ENCODE measurements around the gene RPLP1.

DNA sequence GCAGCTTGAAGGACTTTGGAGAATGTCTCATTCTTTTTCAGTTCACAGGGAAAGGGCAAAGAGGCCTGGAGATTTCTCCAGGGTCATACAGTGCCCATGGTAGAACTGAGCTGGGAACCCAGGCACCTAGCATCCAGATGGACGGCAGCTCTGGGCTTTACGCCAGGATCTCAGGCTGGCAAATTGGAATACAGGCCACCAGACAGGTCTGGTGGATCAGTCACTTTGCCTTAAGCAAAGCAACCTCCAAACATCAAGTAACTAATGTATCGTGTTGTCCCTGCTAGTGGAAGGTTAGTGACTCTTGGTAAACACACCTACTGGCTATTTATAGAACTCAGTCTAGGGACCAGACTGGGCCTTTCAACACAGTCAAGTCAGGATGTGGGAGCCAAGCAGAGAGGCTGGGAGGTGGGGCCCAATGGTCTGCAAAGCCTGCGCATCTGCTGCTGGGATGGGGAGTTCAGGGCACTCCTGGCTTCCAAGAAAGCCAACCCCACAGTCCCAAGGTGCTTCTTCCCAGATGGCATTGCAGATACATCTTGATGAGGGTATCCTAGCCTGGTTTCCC, 30.2 kb downstream of the RPLP1 start:
- TF ChIP-seq, protein P1, sequence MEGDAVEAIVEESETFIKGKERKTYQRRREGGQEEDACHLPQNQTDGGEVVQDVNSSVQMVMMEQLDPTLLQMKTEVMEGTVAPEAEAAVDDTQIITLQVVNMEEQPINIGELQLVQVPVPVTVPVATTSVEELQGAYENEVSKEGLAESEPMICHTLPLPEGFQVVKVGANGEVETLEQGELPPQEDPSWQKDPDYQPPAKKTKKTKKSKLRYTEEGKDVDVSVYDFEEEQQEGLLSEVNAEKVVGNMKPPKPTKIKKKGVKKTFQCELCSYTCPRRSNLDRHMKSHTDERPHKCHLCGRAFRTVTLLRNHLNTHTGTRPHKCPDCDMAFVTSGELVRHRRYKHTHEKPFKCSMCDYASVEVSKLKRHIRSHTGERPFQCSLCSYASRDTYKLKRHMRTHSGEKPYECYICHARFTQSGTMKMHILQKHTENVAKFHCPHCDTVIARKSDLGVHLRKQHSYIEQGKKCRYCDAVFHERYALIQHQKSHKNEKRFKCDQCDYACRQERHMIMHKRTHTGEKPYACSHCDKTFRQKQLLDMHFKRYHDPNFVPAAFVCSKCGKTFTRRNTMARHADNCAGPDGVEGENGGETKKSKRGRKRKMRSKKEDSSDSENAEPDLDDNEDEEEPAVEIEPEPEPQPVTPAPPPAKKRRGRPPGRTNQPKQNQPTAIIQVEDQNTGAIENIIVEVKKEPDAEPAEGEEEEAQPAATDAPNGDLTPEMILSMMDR (IDR thresholded peaks at IDR 0.05; ENCODE audit: insufficient read depth, low read length), result no peak
- TF ChIP-seq SPI1 (IDR thresholded peaks at IDR 0.05; ENCODE audit: borderline replicate concordance, low read depth), result no peak
- TF ChIP-seq, protein P2, sequence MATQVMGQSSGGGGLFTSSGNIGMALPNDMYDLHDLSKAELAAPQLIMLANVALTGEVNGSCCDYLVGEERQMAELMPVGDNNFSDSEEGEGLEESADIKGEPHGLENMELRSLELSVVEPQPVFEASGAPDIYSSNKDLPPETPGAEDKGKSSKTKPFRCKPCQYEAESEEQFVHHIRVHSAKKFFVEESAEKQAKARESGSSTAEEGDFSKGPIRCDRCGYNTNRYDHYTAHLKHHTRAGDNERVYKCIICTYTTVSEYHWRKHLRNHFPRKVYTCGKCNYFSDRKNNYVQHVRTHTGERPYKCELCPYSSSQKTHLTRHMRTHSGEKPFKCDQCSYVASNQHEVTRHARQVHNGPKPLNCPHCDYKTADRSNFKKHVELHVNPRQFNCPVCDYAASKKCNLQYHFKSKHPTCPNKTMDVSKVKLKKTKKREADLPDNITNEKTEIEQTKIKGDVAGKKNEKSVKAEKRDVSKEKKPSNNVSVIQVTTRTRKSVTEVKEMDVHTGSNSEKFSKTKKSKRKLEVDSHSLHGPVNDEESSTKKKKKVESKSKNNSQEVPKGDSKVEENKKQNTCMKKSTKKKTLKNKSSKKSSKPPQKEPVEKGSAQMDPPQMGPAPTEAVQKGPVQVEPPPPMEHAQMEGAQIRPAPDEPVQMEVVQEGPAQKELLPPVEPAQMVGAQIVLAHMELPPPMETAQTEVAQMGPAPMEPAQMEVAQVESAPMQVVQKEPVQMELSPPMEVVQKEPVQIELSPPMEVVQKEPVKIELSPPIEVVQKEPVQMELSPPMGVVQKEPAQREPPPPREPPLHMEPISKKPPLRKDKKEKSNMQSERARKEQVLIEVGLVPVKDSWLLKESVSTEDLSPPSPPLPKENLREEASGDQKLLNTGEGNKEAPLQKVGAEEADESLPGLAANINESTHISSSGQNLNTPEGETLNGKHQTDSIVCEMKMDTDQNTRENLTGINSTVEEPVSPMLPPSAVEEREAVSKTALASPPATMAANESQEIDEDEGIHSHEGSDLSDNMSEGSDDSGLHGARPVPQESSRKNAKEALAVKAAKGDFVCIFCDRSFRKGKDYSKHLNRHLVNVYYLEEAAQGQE (IDR thresholded peaks at IDR 0.05; ENCODE audit: insufficient replicate concordance, low read depth), result no peak
